Measurements from ENCODE around the gene GDF10. TPM values are rescaled to one million over a fixed set of nuclear protein-coding genes. Genes with fewer than 3 reads are reported as not detected.
A peak's percentile ranks its signal among the peaks of the same experiment; 100 is the strongest.

Gene GDF10
- total RNA-seq, 6 experiments from 2014 or later = not detected

GRCh38 chr10:47361293-47361692 lies 61.3 kb downstream of the GDF10 start:
- Histone ChIP-seq H3K27me3 (no peaks in the 10 kb centered on the region), H3K4me3 (no peak overlapping the region), H3K4me1 (no peaks in the 10 kb centered on the region), H3K36me3 (no peaks in the 10 kb centered on the region), H3K9me3 (no peaks in the 10 kb centered on the region), H3K27ac (no peak overlapping the region)
- no CpG with 5 or more reads among the region's 9 CpGs for WGBS (ENCODE audit: insufficient coverage, low coverage, low lambda C conversion rate, missing lambda C conversion rate)
- ATAC-seq = peak in 3 of 4 donors; percentile 43 to 48 (median 44)
- intact Hi-C loops (cut with DNase I) = no loop called here
- DNase-seq = peak in 1 of 3 donors; percentile 38
- peak; percentile 36 to 72 (median 52) for TF ChIP-seq CTCF (IDR thresholded peaks at IDR 0.05)
- no peak for TF ChIP-seq POLR2A (IDR thresholded peaks at IDR 0.05)

GRCh38 chr10:47362199-47362598 lies 62.2 kb downstream of the GDF10 start:
- TF ChIP-seq CTCF (IDR thresholded peaks at IDR 0.05) (no peak), POLR2A (IDR thresholded peaks at IDR 0.05) (no peak)
- Histone ChIP-seq H3K9me3 (no peaks in the 10 kb centered on the region), H3K27ac (no peak overlapping the region), H3K4me1 (no peaks in the 10 kb centered on the region), H3K4me3 (no peak overlapping the region), H3K27me3 (no peaks in the 10 kb centered on the region), H3K36me3 (no peaks in the 10 kb centered on the region)
- 78% methylated on average over 2 of the region's 3 CpGs for WGBS (ENCODE audit: insufficient coverage, low coverage, low lambda C conversion rate, missing lambda C conversion rate)
- intact Hi-C loops (cut with DNase I) = no loop called here
- peak in 1 of 3 donors; percentile 16 for DNase-seq
- no peak for ATAC-seq

Other genes with a start within 250 kb of the GDF10 start
- gene GDF2, start 22.3 kb downstream of the GDF10 start, total RNA-seq = 10 to 100 TPM in 3 of 6 experiments, 1 to 10 TPM in 3; 4.5 to 15.9 (median 9.7) TPM
- gene RBP3, start 48.2 kb downstream of the GDF10 start, total RNA-seq = not detected
- gene ZNF488, start 84.1 kb downstream of the GDF10 start, total RNA-seq = not detected
- 1 to 10 TPM in 2 of 6 experiments, under 1 TPM in 4; 0.38 to 1.7 (median 0.72) TPM for gene ANXA8, start 183.9 kb downstream of the GDF10 start, total RNA-seq
- gene FAM25G, start 191.5 kb downstream of the GDF10 start, total RNA-seq = not detected
- gene AGAP9, start 223.4 kb downstream of the GDF10 start, total RNA-seq = 10 to 100 TPM in 2 of 6 experiments, 1 to 10 TPM in 4; 6.1 to 13.3 (median 8.7) TPM